NCI-H2171 (cell line): ENCODE measurements around the gene PRMT5.

ENCODE experiments used
- DNase-seq: peaks from one replicate; lab custom pipeline; 2025; lab: John Stamatoyannopoulos, UW

Gene PRMT5

DNA sequence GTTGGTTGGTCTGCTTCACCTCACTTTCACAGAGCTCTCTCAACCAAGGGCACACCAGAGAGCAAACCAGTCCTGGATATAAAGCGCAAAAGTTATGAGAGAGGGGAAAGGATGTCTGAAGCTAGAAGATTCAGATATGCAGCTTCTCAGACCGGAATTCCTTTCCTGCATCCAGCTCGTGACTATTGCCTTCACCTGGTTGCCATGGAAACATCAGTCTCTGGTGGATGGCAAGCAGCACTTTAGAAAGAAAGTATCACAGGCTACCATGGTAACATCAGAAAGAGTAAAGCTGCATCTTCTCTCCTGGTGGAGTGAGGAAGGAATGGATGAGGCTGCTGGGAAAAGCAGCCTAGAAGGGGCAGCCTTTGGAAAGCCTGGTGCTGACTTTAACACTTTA is 32.4 kb downstream of the PRMT5 start:
- no peak for DNase-seq

DNA sequence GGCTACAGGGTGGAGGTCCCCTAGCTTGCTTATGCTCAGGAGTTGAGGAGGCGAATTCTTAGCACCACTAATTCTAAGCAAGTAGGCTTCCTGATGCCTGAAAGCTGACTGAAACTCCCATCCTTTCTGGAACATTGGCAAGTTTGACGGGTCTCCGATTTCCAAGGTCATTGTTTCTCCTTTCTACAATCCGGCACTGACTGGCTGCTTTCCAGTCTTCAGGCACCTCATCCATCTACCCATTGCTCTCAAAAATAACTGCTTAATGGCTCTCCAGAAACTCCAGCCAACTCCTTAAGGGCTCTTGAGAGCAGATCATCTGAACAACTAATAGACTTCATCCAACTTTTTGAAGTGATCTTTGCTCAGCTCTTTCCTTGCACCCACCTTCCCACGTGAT is 32.8 kb downstream of the PRMT5 start:
- DNase-seq: no peak

GRCh38 chr14:22895402-22895801 is 33.8 kb downstream of the PRMT5 start:
- DNase-seq: no peak

DNA sequence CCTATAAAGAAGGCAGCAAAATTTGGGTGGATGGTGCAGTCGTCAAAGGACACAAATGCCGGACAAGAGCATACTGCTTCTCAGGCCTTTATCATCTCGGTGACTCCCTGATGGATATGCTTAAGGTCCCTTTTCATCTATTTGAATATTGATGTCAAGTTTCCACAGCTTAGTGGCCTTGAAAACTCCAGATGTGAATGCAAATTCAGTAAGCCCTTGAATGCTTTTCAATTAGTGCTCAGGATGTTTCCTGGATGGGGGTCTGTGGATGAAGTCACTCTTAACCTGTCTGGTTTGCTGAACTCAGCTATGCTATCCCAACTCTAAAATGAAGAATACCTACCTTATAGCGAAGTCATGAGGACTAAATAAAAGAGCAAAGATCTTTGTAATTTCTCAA is 35.5 kb downstream of the PRMT5 start:
- no peak for DNase-seq

GRCh38 chr14:22892488-22892887 is 36.7 kb downstream of the PRMT5 start:
- DNase-seq: peak; percentile 53

DNA sequence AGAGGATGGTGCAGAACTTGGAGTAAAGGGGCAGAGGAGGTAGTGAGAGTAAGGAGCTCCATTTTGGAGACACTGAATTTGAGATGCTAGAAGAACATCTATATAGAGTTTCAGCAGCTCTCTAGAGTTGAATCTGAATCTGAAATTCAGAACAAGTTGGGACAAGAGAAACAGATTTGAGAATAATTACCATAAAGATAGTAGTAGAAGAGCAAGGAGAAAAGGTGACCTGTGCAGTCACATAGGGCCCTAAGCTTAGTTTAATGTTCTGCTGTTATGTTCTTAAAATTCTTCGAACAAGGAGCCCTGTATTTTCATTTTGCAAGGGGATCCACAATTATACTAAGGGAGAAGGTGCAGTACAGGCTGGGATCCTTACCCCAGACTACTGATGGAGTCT is 38.8 kb downstream of the PRMT5 start:
- DNase-seq: peak; percentile 59

DNA sequence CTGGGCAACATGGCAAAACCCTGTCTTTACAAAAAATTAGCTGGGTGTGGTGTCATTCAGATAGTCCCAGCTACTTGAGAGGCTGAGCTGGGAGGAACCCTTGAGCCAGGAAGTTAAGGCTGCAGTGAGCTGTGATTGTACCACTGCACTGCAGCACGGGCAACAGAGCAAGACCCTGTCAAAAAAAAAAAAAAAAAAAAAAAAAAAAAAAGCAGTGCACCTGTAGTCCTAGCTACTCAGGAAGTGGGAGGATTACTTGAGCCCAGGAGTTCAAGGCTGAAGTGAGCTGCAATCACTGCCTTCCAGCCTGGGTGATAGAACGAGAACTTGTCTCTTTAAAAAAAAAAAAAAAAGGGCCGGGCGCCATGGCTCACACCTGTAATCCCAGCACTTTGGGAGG is 40.5 kb downstream of the PRMT5 start:
- peak; percentile 44 for DNase-seq

GRCh38 chr14:22887990-22888378 is 41.2 kb downstream of the PRMT5 start:
- peak; percentile 99 for DNase-seq

DNA sequence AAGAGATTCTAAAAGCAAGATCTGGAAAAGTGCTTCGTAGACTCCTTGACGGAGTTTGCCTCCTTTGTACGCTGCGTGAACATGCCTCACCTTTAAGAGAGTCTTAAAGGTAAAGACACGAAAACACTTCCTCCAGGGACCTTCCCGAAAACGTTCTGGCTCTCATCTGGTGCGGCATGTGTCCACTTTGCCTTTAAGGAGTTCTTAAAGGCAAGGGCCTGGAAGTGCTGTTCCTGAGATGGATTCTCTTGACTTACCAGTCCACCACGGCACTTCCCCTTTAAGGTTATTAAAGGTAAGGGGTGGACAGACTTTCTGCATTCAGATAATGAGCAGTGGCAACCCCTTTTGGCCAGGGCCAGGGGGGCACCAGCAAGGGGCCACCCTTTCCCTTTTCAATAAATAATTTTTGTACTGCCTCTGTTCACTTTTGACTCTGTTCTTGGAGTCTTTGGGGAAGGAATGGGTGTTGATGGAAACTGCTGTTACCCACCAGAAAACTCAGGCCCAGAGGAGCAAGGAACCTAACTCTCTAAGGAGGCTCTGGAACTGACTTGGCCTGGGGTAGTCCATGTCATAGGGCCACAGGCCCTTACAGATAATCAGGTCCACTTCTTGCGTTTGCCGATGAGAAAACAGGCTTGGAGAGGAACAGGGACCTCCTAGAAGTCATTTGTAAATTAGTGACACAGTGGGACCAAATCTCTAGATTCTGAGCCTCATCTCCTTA is 41.8 kb downstream of the PRMT5 start:
- peak; percentile 98 for DNase-seq

DNA sequence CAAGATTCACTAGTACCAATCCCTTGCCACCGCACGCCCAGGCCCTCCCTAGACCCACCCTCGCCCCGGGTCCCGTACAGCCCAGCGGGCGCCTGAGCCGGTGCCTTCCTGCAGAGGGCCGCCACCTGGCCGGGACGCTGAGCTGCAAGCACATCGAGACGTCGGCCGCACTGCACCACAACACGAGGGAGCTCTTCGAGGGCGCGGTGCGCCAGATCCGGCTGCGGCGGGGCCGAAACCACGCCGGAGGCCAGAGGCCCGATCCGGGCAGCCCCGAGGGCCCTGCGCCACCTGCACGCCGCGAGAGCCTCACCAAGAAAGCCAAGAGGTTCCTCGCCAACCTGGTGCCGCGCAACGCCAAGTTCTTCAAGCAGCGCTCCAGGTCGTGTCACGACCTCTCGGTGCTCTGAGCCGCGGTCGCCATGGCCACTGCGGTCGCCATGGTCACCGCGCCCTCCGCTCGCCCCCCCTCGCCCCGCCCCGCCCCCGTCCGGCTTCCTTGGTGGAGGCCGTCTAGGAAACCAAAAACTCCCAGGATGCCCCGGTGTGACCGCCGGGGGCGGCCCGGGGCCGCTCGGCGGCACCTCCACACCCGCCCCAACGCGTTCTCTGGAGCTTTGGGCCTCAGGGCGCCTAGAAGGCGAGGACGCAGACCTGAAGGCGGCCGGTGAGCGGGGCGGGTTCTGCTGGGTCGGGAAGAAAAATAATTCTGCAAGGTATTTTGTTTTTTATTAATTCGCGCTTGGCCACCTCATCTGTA is 42.5 kb downstream of the PRMT5 start:
- peak; percentile 94 for DNase-seq

DNA sequence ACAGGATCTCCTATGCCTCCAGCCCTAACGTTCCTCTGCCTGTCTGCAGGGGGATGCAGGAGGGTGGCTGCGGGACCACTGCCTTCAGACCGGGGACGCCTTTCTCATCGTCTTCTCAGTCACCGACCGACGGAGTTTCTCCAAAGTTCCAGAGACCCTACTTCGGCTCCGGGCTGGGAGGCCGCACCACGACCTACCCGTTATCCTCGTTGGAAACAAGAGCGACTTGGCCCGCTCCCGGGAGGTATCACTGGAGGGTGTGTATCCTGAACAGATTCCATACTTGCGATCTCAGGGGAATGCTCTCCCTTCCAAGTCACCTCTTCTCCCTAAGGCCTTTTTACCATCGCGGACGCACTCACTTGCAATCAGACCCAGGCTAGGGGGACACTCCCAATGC is 43.2 kb downstream of the PRMT5 start:
- no peak for DNase-seq

- no peak for DNase-seq
Measured at GRCh38 chr14:22884738-22885523, 44.2 kb downstream of the PRMT5 start.

DNA sequence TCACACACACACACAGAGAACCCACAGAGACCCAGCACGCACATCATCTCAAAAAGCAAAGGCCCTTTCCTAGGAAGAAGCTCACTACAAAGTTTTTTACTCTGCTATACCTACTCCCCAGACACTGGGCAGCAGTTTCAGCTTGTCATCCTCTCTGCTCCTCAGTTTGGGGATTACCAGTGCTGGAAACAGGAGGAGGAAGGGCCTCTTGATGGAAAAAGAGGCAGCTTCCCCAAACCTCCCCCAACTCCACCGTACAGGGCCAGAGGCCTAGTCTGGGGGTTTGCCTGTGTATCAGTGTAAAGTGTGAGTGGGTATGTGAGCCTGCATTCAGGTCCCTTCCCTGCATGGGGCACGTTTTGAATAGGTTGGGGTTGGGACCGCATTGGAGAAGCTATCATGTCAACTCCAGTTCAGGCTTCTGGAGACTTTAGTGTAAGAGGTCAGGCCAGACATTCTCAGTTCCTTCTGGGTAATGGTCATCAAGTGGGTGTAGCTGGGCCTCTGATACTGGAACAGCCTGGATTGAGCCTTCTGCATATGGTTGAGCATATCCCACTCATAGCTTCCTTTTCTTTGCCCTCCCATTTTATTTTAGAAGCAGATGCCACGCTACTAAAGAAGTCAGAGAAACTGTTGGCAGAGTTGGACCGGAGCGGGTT is 45.0 kb downstream of the PRMT5 start:
- DNase-seq: no peak

DNA sequence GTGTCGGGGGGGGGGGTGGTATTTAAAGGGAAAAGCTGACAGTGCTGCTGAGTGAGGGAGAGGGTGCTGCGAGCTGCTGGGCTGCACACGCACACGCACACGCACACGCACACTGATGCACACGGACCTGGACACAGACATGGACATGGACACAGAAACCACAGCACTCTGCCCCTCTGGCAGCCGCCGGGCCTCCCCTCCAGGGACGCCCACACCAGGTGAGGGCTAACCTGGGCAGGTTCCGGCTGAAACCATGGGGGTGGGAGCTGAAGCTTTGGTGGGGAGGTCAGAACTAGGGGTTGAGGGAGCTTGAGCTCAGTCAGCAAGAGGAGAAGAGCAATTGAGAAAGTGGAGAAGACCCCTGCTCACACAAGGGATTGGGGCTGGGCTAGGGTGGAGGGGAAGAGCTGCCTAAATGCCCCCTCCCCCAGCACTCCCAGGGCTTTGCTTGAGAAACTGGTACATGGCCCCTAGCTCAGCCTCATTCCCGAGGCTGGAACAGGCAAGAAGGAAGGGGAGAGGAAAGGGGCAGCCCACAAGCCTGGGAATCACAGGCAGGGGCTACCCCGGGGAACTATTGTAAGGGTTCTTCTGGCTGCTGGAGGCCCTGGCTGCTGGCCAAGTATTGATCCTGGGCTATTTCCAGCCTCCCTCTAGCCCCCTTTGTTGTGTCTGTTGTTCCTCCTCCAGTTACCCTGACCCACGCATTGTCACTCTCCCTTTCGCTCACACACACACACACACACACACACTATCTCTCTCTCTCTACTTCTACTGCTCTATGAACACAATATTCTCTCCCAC is 45.8 kb downstream of the PRMT5 start, which contains the start of gene REM2:
TSS of gene REM2 (plus strand) at position 50 of the 804 bp plus-strand sequence. CDS start at position 116, 66 bp downstream.
- peak; percentile 66 for DNase-seq

GRCh38 chr14:22882529-22883172 is 46.5 kb downstream of the PRMT5 start:
- DNase-seq: peak; percentile 97

- DNase-seq: no peak
Measured at GRCh38 chr14:22882064-22882463, 47.1 kb downstream of the PRMT5 start.

- DNase-seq: no peak
Measured at GRCh38 chr14:22878271-22879246, 50.6 kb downstream of the PRMT5 start.

GRCh38 chr14:22877000-22877501 is 52.1 kb downstream of the PRMT5 start:
- DNase-seq: no peak

DNA sequence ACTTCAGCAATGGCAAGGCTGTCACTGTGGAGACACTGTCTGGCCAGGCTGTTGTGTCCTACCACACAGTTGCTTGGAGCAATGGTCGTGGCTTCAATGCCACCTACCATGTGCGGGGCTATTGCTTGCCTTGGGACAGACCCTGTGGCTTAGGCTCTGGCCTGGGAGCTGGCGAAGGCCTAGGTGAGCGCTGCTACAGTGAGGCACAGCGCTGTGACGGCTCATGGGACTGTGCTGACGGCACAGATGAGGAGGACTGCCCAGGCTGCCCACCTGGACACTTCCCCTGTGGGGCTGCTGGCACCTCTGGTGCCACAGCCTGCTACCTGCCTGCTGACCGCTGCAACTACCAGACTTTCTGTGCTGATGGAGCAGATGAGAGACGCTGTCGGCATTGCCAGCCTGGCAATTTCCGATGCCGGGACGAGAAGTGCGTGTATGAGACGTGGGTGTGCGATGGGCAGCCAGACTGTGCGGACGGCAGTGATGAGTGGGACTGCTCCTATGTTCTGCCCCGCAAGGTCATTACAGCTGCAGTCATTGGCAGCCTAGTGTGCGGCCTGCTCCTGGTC is 53.3 kb downstream of the PRMT5 start:
- no peak for DNase-seq
